Nasal cavity respiratory epithelium epithelial cell of viscerocranial mucosa (primary cell): ENCODE data around the gene DNAAF6. TPM values are rescaled to one million over a fixed set of nuclear protein-coding genes. Genes with fewer than 3 reads are reported as not detected.

Source experiments
- total RNA-seq: library from RNA; depleted of rRNA; stranded (reverse); fragments of >200 nt; gene quantifications from 2 replicates; pipeline ENCODE4 v1.2.3, GENCODE V29; 2014

DNAAF6 gene
- total RNA-seq, result not detected in 2 replicates

DNA sequence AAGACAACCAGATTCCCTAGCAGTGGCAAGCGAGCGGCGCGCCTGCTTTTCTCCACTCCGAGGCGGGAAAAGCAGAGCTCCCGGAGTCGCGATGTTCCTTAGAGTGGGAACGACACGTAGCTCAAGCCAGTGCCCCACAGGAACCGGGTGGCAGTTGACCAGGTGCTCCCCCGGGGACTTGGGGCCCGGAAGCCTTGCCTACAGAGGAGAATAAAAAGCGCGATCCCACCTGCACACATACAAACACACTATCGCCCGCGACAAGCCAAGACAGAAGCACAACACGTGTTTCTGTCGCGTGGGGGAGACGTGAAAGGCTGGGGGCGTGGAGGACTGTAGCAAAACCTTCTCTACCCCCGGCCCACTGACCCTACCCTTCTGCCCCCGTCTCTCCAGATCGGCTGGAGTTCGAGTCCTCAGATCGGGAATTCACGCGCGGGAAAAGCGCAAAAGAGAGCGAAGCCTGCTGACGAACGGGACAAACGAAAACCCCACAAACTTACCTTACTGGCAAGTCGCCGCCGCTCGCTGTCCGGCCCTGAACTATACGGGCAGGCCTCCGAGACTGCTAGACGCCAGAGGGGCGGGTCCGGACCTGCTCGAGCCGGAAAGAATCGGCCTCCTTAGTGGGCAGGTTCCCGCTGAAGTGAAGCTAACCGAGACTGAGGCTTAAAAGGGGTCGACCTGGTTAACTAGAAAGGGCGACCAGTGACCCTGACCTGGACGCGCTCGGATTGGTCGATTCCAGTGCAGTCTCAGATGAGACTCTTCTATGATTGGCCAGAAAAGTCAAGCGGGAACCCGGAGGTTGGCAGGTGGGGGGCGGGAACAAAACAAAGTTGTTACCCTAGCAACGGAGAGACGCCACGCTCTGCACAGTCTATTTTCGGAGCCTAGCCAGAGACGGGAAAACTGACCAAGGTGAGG, at the start of gene DNAAF6, which contains the start of gene NUP62CL:
Gene DNAAF6 (plus strand): TSS at position 842 of the 927 bp plus-strand sequence. CDS start 6,265 bp downstream, outside the sequence.
Gene NUP62CL (minus strand): TSS at position 664 of the 927 bp plus-strand sequence. CDS start 31,287 bp downstream, outside the sequence.

Other genes with a start within 250 kb of the DNAAF6 start
- 41.9 and 45.1 TPM in 2 replicates for gene MORC4, start 206.4 kb upstream of the DNAAF6 start, total RNA-seq
- 18.8 and 26.1 TPM in 2 replicates for gene RBM41, start 87.8 kb upstream of the DNAAF6 start, total RNA-seq
- 3.4 and 4.1 TPM in 2 replicates for gene NUP62CL, start 178 bp upstream of the DNAAF6 start, total RNA-seq
- under 0.01 TPM in 1 of 2 replicates, not detected in the other for gene FRMPD3, start 243.0 kb downstream of the DNAAF6 start, total RNA-seq